ENCODE results near the gene IPO9. TPM values are rescaled to one million over a fixed set of nuclear protein-coding genes. Genes with fewer than 3 reads are reported as not detected.
A peak's percentile ranks its signal among the peaks of the same experiment; 100 is the strongest.

IPO9 gene
- 32.5 and 33.6 TPM in 2 replicates for total RNA-seq

DNA sequence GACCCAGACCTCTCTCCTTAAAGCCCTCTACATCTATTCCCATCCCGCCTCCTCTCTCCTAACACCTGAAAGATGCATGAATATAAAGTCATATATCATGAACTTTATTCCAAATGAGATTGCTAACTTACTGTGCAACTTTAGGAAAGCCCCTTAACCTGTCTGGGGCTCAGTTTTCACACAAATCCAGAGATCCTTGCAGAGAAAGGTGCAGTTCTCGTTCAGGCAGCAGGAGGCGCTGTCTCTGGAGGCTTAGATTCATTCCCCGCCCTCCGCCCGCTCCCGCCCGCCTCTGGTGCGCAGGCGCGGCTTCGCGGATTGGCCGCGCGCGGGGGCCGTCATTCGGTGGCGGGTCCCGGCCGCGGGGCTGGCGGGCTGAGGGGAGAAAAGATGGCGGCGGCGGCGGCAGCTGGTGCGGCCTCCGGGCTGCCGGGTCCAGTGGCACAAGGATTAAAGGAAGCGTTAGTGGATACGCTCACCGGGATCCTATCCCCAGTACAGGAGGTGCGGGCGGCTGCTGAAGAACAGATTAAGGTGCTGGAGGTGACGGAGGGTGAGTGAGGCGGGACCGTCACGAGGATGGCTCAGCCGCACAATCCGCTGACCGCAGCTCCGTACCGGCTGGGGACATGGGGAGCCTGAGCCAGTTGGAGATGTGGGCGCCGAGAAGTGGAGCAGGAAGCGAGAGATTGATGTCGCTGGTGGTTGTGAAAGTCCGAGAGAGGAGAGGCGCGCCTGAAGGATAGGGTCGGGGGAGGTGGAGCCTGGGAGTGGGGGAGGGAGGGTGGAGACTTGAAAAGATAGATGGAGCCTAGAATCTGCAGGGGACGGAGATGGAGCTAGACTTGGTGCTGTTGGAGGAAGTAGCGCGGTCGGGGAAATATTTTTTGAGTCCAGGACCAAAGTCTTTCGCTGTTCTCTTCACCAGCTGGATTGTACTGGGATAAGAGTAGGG, at the start of gene IPO9:
IPO9 (plus strand) TSS at position 338 of the 955 bp plus-strand sequence; CDS start at position 391, 53 bp downstream.
- DNase-seq, result peak; percentile 97

GRCh38 chr1:201779351-201779880, 49.5 kb upstream of the IPO9 start:
- no peak for DNase-seq

DNA sequence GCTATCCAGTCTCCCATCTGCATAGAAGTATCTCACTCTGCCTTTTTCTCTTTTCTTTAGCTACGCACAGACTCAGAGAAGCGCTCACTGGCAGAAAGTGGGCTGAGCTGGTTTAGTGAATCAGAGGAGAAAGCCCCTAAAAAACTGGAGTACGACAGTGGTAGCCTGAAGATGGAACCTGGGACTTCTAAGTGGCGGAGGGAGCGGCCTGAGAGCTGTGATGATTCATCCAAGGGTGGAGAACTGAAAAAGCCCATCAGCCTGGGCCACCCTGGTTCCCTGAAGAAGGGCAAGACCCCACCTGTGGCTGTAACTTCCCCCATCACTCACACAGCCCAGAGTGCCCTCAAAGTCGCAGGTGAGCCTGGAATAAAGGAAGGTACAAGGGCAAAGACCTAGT, 48.0 kb upstream of the IPO9 start:
- DNase-seq, result peak; percentile 33

DNA sequence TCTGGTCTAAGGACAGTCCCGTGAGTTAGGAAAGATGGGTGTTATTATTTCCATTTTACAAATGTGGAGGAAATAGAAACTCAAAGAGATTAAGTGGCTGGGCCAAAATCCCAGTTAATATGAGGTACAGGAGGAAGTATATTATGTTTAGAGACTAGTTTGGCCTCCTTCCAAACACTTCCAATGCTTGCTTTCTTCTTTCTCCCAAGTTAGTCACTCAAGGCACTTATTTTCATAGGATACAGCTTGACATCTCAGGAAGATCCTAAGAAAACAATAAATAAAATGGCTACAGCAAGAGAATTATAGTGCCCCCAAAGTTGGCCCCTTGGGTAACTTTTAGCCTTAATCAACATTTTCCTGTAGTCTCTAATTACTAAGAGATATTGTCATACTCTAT, 47.5 kb upstream of the IPO9 start:
- peak; percentile 92 for DNase-seq

DNA sequence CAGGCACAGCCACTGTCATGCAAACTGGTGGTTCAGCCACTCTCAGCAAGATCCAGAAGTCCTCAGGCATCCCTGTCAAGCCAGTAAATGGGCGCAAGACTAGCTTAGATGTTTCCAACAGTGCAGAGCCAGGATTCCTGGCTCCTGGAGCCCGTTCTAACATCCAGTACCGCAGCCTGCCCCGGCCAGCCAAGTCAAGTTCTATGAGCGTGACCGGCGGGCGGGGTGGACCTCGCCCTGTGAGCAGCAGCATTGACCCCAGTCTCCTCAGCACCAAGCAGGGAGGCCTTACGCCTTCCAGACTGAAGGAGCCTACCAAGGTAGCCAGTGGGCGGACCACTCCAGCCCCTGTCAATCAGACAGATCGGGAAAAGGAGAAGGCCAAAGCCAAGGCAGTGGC, 46.6 kb upstream of the IPO9 start:
- DNase-seq, result no peak

- DNase-seq, result no peak
These were observed 45.9 kb upstream of the IPO9 start for GRCh38 chr1:201783058-201783457.

DNA sequence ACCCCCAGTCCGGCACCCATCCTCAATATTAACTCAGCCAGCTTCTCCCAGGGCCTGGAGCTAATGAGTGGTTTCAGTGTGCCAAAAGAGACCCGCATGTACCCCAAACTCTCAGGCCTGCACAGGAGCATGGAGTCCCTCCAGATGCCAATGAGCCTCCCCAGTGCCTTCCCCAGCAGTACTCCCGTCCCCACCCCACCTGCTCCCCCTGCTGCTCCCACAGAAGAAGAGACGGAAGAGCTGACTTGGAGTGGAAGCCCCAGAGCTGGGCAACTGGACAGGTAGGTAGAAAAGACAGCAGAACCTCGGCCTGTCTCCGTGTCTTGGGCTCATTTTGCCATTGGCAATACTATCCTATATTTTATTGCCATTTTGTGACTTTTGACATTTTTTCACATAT, 45.4 kb upstream of the IPO9 start:
- no peak for DNase-seq

DNA sequence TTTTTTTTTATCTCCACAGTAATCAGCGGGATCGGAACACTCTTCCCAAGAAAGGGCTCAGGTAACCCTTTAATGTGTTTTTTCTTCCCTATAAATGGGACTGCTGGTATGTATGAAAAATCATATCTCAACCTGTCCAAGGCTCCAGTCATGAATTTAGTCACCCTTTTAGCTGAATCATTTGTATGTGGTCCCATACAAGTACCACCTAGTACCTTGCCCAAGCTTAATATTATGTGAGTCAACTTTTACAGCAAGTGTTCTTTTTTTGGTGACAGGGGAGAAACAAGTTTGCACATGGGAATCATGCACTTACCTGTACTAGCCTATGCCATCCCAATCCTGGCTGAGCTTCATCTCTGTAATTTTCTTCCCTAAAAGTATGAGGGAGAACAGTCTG, 43.7 kb upstream of the IPO9 start:
- DNase-seq, result no peak

- DNase-seq, result no peak
These were observed 42.1 kb upstream of the IPO9 start for GRCh38 chr1:201786824-201787223.

DNA sequence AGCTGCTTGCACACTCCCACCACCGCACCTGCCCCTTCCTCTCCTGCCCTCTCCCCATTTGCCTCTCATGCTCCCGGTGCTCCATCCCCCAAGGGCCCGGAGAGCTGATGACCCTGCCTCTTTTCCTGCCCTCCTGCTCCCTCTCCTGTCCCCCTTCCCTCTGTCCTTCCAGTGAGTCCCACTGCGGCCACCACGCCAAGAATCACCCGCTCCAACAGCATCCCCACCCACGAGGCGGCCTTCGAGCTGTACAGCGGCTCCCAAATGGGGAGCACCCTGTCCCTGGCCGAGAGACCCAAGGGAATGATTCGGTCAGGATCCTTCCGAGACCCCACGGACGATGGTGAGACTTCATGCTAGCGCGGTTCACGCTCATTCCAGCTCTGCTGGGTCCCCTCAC, 40.7 kb upstream of the IPO9 start:
- no peak for DNase-seq

DNA sequence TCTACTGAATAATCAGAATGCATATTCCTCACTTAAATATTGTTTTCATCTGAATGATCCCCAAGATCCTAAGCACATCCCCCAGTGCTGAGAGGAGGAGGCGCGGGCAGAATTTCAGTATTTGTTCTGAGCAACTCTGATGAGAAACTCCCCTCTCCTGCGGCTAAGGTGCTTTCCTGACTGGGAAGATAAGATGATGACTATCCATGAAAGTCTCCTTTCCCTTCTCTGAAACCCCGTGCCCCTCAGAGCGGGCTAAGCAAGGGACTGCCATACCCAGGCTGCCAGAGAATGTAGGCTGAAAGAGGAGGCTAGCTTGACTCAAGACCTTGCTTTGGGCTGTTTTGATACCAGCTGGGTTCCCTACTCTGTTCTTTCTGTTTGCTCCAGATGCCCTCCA, 39.7 kb upstream of the IPO9 start:
- no peak for DNase-seq

DNA sequence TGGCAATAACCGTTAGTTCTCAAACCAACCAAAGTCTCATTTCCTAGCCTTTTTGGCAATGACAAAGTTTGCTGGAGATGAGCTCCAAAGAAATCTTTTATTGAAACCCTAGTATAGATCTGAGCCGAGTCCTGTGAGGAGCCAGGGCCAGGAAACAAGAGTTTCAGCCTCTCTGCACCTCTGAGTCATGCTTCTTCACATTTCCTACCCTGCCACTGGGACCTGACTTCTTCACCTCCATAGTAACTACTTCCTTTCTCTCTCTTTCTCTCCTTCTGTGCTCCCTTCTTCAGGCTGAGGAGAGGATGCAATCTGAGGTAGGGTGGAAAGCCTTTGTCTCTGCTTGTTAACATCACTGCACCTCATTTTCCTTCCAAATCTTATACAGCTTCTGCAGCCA, 38.7 kb upstream of the IPO9 start:
- peak; percentile 81 for DNase-seq

DNA sequence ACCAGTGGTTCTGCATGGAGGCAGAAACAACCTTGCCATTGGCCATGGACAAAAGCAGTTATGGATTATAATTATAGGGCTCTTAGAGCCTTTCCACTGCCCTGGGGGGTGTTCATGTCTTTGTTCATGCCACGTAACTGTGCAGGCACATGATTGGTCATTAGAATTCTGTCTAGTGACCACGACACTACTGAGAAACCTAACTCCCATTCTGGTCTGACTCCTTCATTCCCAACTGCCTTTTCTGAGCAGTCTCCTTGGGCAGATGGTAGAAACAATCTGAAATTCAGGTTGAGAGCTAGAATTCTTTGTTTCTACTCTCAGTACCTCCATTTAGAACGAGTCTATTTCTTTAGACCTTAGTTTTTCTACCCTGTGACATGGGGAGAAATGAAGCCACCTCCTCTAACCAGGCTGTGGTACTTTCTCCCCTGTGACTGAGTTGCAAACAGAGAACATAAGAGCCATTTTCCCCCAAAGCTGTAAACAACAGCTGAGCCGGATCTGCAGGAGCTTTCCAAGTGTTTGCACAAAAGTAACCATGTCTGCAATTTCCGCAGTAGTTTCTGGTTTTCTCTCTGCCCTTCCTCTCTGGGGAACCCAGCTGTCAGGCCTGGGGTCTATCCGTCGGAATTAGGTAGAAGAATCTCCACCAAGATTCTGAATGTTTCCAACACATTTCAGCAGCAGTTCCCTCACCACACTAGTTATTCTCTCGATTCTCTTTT, 37.7 kb upstream of the IPO9 start:
- peak; percentile 86 for DNase-seq

DNA sequence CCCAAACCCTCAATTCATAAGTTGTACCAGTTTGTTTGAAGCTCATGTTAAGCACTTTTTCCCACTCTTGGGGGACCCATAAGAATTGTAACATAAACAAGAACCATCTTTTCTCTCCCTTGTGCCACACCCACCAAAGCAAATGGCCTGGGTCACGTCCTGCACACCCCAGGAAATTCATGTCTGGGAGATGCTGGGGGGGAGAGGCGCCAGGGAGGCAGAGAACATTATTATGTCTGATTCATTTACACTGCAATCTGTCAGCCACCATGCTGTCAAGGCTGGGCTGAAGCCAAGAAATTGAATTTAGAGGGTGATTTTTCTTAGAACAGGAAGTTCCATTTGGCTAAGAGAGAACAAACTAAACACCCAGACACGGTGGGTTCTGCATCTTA, 37.2 kb upstream of the IPO9 start:
- DNase-seq, result peak; percentile 84

GRCh38 chr1:201792534-201793305, 36.2 kb upstream of the IPO9 start:
- DNase-seq, result peak; percentile 95

DNA sequence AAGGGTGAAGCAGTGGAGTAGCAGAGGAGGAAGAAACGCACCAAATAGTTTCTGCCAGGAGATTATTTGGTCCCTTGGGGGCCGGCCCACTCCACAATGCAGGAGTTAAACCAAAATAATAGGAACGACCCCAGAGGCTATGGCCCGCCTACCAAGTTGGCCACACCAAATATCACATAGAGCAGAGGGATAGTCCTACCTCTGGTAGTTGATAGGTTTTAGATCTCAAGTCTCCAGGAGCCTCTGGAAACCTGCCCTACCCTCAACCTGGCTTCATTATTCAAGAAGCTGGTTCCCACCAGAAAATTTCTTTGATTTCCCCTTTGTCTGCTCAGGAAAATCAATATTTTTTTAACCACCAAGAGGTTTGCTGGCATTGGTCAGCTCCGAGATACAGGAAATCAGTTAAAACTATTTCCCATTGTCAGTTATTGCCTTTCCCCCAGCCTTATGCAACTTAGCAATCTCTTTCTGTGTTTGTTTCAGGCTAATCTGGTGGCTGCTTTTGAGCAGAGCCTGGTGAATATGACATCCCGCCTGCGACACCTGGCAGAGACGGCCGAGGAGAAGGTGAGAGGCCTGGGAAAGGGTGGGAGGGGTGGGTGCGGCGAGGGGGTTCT, 35.5 kb upstream of the IPO9 start:
- no peak for DNase-seq

- peak; percentile 65 for DNase-seq
These were observed 33.9 kb upstream of the IPO9 start for GRCh38 chr1:201795066-201795465.

DNA sequence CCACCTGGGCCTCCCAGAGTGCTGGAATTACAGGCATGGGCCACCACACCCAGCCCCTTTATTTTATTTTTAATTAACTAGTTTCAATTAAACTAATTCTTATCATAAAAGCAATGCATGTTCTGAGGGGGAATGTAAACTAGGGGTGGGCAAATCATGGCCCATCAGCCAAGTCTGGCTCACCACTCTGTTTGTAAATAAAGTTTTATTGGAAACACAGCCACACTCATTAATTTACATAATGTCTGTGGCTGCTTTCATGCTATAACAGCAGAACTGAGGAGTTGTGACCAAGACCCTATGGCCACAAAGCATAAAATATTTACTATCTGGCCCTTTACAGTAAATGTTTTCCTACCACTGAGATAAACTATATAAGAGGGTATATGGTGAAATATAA, 28.7 kb upstream of the IPO9 start:
- DNase-seq, result no peak

DNA sequence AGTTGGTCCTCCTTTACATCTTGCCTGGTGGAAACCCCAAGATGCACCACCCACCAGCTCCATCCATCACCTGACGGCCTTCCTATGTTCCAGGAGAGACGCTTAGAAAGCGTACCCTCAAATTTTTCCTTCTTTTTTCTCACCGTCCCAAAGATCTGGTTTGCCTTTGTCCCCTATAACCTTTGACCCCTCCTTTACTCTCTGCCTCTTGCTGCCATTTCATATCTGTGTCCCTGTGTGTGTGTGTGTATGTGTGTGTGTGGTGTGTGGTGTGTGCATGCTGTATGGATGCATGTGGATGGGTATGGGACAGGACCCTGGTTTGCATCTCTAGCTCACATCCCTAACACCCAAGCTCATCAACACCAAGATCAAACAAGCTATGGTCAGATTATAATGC, 22.2 kb upstream of the IPO9 start:
- DNase-seq, result no peak

- DNase-seq, result no peak
These were observed 20.9 kb upstream of the IPO9 start for GRCh38 chr1:201807958-201808632.

DNA sequence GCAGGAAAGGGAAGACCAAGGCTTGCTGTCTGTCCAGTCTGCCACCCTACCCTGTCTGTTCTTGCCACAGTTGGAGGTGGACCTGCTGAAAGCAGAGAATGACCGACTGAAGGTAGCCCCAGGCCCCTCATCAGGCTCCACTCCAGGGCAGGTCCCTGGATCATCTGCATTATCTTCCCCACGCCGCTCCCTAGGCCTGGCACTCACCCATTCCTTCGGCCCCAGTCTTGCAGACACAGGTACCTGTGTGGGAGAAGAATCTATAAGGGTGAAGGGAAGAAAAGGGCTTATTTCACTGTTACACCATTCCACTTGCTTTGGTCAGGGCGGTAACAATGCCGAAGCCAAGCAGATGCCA, 20.3 kb upstream of the IPO9 start:
- DNase-seq, result no peak

DNA sequence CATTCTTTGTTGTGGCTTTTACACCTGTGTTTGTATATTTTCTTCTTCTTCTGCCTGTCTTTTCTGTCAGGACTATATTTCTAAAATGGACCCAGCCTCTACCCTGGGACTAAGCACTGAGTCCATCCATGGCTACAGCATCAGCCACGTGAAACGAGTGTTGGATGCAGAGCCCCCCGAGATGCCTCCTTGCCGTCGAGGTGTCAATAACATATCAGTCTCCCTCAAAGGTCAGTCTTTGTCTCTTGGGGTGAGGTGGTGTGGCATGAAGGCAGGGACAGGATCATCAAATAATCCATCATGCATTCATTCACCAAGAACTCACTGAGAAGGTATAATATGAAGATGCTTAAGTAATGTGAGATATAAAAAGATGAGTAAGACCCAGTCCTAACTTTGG, 19.1 kb upstream of the IPO9 start:
- DNase-seq, result no peak
